Trophoblast cell (in vitro differentiated cells and primary cell): ENCODE measurements around the gene GAK.
A peak's percentile ranks its signal among the peaks of the same experiment; 100 is the strongest.

Experiments
- DNase-seq, 2 donors: peaks; one replicate each; pipeline ENCODE4 v3.0.0-alpha.2; 2016
- H2AFZ ChIP-seq: 2 replicates; pipeline ENCODE4 v1.6.1; 2013; ENCODE audit warnings: low read length, moderate library complexity, mild to moderate bottlenecking; ENCODE audit not compliant: insufficient read depth, poor library complexity
- H2AK5ac ChIP-seq: 2 replicates; pipeline ENCODE4 v1.6.1; 2013; ENCODE audit warnings: mild to moderate bottlenecking, low read length
- H2BK120ac ChIP-seq: 2 replicates; pipeline ENCODE4 v1.6.1; 2013; ENCODE audit warnings: low read length, mild to moderate bottlenecking, moderate library complexity; ENCODE audit not compliant: insufficient read depth, poor library complexity
- H2BK12ac ChIP-seq: 2 replicates; pipeline ENCODE4 v1.6.1; 2013; ENCODE audit warnings: mild to moderate bottlenecking, low read length, moderate library complexity
- H2BK5ac ChIP-seq: 2 replicates; pipeline ENCODE4 v1.6.1; 2013; ENCODE audit warnings: low read length, low read depth, moderate library complexity, mild to moderate bottlenecking; ENCODE audit not compliant: poor library complexity
- H3K14ac ChIP-seq: 2 replicates; pipeline ENCODE4 v1.6.1; 2013; ENCODE audit warnings: mild to moderate bottlenecking, low read length
- H3K18ac ChIP-seq: 2 replicates; pipeline ENCODE4 v1.6.1; 2013; ENCODE audit warnings: mild to moderate bottlenecking, low read length
- H3K23ac ChIP-seq: 2 replicates; pipeline ENCODE4 v1.6.1; 2013; ENCODE audit warnings: low read length
- H3K27ac ChIP-seq: 2 replicates; pipeline ENCODE4 v1.5.1; 2013; ENCODE audit warnings: low read depth, mild to moderate bottlenecking, inconsistent platforms, low read length, moderate library complexity
- H3K27me3 ChIP-seq: 2 replicates; pipeline ENCODE4 v1.6.1; 2013; ENCODE audit warnings: inconsistent platforms, mild to moderate bottlenecking, low read length, moderate library complexity; ENCODE audit not compliant: insufficient read depth
- H3K36me3 ChIP-seq, 2 experiments: 1 replicate in 1 of 2; 2 replicates in 1 of 2; pipeline ENCODE4 v1.6.1; 2013; ENCODE audit warnings: low read length in 2 of 2, mild to moderate bottlenecking in 2 of 2, moderate library complexity in 1 of 2; ENCODE audit not compliant: insufficient read depth in 2 of 2, control insufficient read depth in 1 of 2
- H3K4ac ChIP-seq: 2 replicates; pipeline ENCODE4 v1.6.1; 2013; ENCODE audit warnings: low read depth, mild to moderate bottlenecking, low read length, moderate library complexity
- H3K4me1 ChIP-seq, 2 experiments: 1 replicate in 1 of 2; 2 replicates in 1 of 2; pipeline ENCODE4 v1.6.1; 2013; ENCODE audit warnings: low read length in 2 of 2, mild to moderate bottlenecking in 2 of 2, moderate library complexity in 1 of 2; ENCODE audit not compliant: insufficient read depth in 2 of 2, control insufficient read depth in 1 of 2
- H3K4me2 ChIP-seq: 2 replicates; pipeline ENCODE4 v1.6.1; 2013; ENCODE audit warnings: inconsistent platforms, mild to moderate bottlenecking, low read length, moderate library complexity
- H3K4me3 ChIP-seq: 2 replicates; pipeline ENCODE4 v1.5.1; 2013; ENCODE audit warnings: mild to moderate bottlenecking, low read depth, low read length, inconsistent platforms
- H3K79me1 ChIP-seq: one replicate; pipeline ENCODE4 v1.6.1; 2013; ENCODE audit warnings: low read length
- H3K79me2 ChIP-seq: 2 replicates; pipeline ENCODE4 v1.6.1; 2013; ENCODE audit warnings: low read length, mild to moderate bottlenecking; ENCODE audit not compliant: control insufficient read depth, insufficient read depth, poor library complexity
- H3K9ac ChIP-seq: 2 replicates; pipeline ENCODE4 v1.6.1; 2013; ENCODE audit warnings: mild to moderate bottlenecking, low read length
- H3K9me3 ChIP-seq: 2 replicates; pipeline ENCODE4 v1.6.1; 2013; ENCODE audit warnings: low read depth, mild to moderate bottlenecking, control low read depth, inconsistent platforms, low read length; ENCODE audit not compliant: insufficient read depth
- H4K12ac ChIP-seq: 2 replicates; pipeline ENCODE4 v1.6.1; 2013; ENCODE audit warnings: low read depth, mild to moderate bottlenecking, low read length, moderate library complexity
- H4K8ac ChIP-seq: 2 replicates; pipeline ENCODE4 v1.6.1; 2013; ENCODE audit warnings: low read depth, mild to moderate bottlenecking, low read length, moderate library complexity
- H4K91ac ChIP-seq: one replicate; pipeline ENCODE4 v1.6.1; 2013; ENCODE audit warnings: low read depth, mild to moderate bottlenecking, low read length, moderate library complexity
- WGBS: extraction: QIAGEN DNeasy Blood & Tissue Kit; methylation state at CpG from one replicate; pipeline ENCODE4 v1.1.7; 2013; ENCODE audit warnings: missing lambda C conversion rate; ENCODE audit not compliant: insufficient read length, insufficient coverage; ENCODE audit errors: extremely low coverage; 5-methylcytosine and 5-hydroxymethylcytosine counted together

Gene GAK

DNA sequence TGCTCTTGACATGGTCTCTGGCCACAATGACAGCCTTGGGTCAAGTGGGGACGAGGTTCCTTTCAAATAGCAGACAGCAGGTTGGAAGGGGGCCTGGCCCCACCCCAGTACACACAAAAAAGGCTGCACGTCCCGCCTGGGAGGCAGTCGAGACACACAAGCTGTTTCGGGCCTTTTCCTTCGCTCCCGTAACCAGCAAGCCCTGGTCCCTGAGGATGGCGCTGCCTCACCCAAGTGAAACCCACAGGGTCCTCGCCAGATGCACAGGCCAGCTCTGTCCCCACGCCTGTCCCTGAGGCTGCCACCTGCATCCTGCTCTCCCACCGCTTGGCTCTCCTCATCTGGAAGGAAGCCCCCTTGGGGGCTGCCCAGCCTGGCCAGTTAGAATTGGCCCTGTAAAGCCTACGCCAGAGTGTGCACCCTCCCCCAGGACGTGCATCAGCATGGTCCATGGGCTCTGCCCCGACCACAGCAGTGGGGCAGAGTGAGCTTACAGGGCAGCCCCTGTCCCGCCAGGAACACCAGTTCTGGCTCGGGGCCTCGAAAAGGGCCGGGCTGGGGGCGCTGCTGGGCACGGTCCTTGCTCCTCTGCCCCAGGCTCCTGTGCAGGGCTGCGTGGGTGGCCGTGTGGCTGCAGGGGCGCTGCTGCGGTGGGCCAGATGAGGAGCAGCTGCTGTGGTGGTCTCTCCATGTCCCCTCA is 108.2 kb downstream of the GAK start:
- Histone ChIP-seq H3K79me2 (no peaks in the 10 kb centered on the region), H2BK5ac (no peak overlapping the region), H2BK12ac (no peak overlapping the region)

DNA sequence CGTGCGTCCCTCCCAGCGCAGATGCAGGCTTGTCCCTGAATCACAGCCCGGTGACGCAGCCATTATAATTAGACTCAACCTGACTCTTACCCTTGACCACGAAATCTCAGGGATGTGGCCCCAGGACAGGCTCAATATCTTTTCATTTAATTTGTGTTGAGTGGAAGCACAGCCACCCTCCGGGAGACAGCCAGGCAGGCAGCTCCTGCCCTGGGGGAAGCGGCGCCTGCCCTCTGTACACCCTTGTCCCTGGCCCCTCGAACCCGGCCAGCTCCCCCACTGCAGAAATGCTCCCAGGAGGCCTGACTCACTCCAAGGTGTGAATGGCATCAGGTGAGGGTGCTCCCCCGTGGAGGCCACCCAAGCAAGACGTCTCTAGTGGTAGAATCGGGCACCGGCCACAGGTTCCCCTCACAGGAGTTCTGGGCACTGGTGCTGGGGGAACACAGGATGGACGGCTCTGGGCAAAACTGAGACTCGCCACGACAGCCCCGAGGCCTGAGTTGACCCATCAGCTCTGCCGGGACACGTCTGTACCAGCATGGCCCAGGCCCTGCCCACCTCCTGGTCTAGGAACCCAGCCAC is 108.8 kb downstream of the GAK start:
- H3K4ac ChIP-seq, result no peak overlapping the region
- H2AK5ac ChIP-seq, result no peak overlapping the region
- H3K27ac ChIP-seq, result no peak overlapping the region
- H3K4me2 ChIP-seq, result no peak overlapping the region
- no peaks in the 10 kb centered on the region for H3K36me3 ChIP-seq
- H2BK5ac ChIP-seq, result no peak overlapping the region
- no peak overlapping the region for H4K91ac ChIP-seq
- H3K18ac ChIP-seq, result no peak overlapping the region
- no peak overlapping the region for H4K8ac ChIP-seq
- no peak overlapping the region for H2BK12ac ChIP-seq
- no peak overlapping the region for H2BK120ac ChIP-seq
- H3K9ac ChIP-seq, result no peak overlapping the region
- no peak overlapping the region for H3K4me3 ChIP-seq
- no peak overlapping the region for H4K12ac ChIP-seq
- H3K4me1 ChIP-seq, result peaks cover 0 to 2% of the 10 kb centered on the region in 2 experiments
- H3K9me3 ChIP-seq, result peaks cover 13% of the 10 kb centered on the region
- peaks cover 42% of the 10 kb centered on the region for H3K27me3 ChIP-seq
- DNase-seq, result peak; percentile 13 to 22
- H3K23ac ChIP-seq, result no peak overlapping the region
- H3K14ac ChIP-seq, result no peak overlapping the region
- no CpG with 5 or more reads among the region's 21 CpGs for WGBS
- no peaks in the 10 kb centered on the region for H3K79me1 ChIP-seq
- no peaks in the 10 kb centered on the region for H3K79me2 ChIP-seq
- H2AFZ ChIP-seq, result no peak overlapping the region

More for the DNA sequence above, 108.2 kb downstream of the GAK start:
- Histone ChIP-seq H3K27ac (no peak overlapping the region), H4K91ac (no peak overlapping the region), H2AK5ac (no peak overlapping the region), H4K8ac (no peak overlapping the region), H2BK120ac (no peak overlapping the region), H3K4ac (no peak overlapping the region), H3K4me1 (peaks cover 0 to 2% of the 10 kb centered on the region in 2 experiments), H3K18ac (no peak overlapping the region), H3K9ac (no peak overlapping the region), H3K9me3 (peaks cover 13% of the 10 kb centered on the region), H3K23ac (no peak overlapping the region), H3K79me1 (no peaks in the 10 kb centered on the region), H3K4me2 (no peak overlapping the region), H3K14ac (no peak overlapping the region), H3K36me3 (no peaks in the 10 kb centered on the region), H4K12ac (no peak overlapping the region), H3K27me3 (peaks cover 47% of the 10 kb centered on the region), H3K4me3 (no peak overlapping the region), H2AFZ (no peak overlapping the region)
- DNase-seq, result no peak
- WGBS, result no CpG with 5 or more reads among the region's 24 CpGs

DNA sequence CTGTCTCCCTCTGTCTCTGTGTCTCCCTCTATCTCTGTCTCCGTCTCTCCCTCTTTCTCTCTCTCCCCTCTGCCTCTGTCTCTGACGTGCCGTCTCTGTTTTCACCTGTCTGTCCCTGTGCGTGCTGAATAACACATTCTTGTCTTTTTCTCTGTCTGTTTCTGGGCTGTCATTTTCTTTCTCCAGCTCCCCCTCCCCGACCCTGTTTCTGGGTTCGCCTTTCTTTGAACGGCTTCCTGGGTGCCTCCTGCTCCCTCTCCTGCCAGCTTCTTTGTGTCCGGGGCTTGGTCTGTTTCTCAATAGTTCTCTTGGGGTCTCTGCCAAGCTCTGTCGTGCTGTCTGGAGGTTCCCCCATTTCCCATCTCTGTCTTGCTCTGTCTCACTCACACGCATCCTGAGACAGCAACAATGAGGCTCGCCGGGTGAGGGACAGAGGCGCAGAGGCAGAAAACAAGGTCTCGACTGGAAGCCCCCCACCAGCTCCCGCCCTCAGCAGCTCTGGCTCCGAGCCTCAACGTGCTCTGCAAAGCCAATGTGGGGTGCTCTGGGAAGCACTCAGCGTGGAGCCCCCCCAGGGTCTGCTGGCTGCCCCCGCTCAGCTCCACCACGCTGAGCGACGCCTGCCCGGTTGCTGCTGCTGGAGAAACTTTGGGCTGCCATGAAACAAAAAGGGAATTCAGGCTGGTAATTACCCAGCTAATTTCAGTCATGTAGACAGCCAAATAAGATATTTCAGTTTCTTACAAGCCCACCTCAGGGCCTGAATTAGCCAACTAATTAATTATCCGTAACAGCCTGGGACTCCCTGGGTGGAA is 109.5 kb downstream of the GAK start:
- H2BK120ac ChIP-seq, result no peak overlapping the region
- H4K8ac ChIP-seq, result no peak overlapping the region
- DNase-seq, result no peak
- no peak overlapping the region for H4K12ac ChIP-seq
- no peaks in the 10 kb centered on the region for H3K79me2 ChIP-seq
- peaks cover 13% of the 10 kb centered on the region for H3K9me3 ChIP-seq
- H3K9ac ChIP-seq, result no peak overlapping the region
- no CpG with 5 or more reads among the region's 24 CpGs for WGBS
- H3K79me1 ChIP-seq, result no peaks in the 10 kb centered on the region
- H3K23ac ChIP-seq, result no peak overlapping the region
- no peaks in the 10 kb centered on the region for H3K36me3 ChIP-seq
- H3K18ac ChIP-seq, result no peak overlapping the region
- H3K4me1 ChIP-seq, result peaks cover 0 to 2% of the 10 kb centered on the region in 2 experiments
- no peak overlapping the region for H2AFZ ChIP-seq
- H3K4ac ChIP-seq, result no peak overlapping the region
- no peak overlapping the region for H3K27ac ChIP-seq
- H4K91ac ChIP-seq, result no peak overlapping the region
- H3K14ac ChIP-seq, result no peak overlapping the region
- H3K4me3 ChIP-seq, result no peak overlapping the region
- no peak overlapping the region for H2AK5ac ChIP-seq
- H2BK5ac ChIP-seq, result no peak overlapping the region
- H3K4me2 ChIP-seq, result no peak overlapping the region
- peaks cover 36% of the 10 kb centered on the region for H3K27me3 ChIP-seq
- no peak overlapping the region for H2BK12ac ChIP-seq

DNA sequence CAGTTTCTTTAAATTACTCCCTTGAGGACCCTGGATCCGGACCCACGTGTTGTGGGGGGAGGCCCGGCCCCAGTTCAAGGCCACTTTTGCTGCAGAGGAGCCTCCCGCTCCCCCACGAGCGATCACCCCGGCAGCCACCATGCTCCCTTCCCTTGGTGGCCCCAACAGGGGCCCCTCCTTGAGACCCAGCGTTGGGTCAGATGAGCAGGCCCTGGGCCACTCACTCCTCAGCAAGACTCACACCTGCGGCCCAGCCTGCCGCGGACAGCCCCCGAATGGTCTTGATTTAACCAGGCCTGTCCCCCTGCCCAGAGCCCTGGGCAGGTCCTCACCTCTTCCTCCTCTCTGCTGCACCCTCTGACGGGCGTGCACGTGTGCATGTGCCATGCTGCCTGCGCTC is 110.5 kb downstream of the GAK start:
- Histone ChIP-seq H2BK5ac (no peak overlapping the region), H3K4me2 (no peak overlapping the region)

More for the DNA sequence above, 110.5 kb downstream of the GAK start:
- Histone ChIP-seq H3K79me2 (no peaks in the 10 kb centered on the region), H4K91ac (no peak overlapping the region), H3K27me3 (peaks cover 28% of the 10 kb centered on the region), H3K14ac (no peak overlapping the region), H3K36me3 (no peaks in the 10 kb centered on the region), H3K9me3 (peaks cover 13% of the 10 kb centered on the region), H2BK12ac (no peak overlapping the region), H2AFZ (no peak overlapping the region), H4K8ac (no peak overlapping the region), H3K4me1 (peaks cover 0 to 2% of the 10 kb centered on the region in 2 experiments), H4K12ac (no peak overlapping the region), H3K79me1 (no peaks in the 10 kb centered on the region), H3K27ac (no peak overlapping the region), H3K4me3 (no peak overlapping the region), H3K18ac (no peak overlapping the region), H2AK5ac (no peak overlapping the region), H3K9ac (no peak overlapping the region), H2BK120ac (no peak overlapping the region), H3K4ac (no peak overlapping the region), H3K23ac (no peak overlapping the region)
- no peak for DNase-seq
- WGBS, result no CpG with 5 or more reads among the region's 16 CpGs
